A673 (cell line): Measurements from ENCODE around the gene THADA. TPM values are rescaled to one million over a fixed set of nuclear protein-coding genes. Genes with fewer than 3 reads are reported as not detected.

Experiments
- BruUV-seq: library from RNA; stranded (reverse); fragments of 400-500 nt; replicated peaks from 2 replicates; lab custom pipeline; 2021; lab: Mats Ljungman, UMichigan
- CTCF ChIA-PET: fragments of 300-600 bp; sonication (Branson Sonifier 250); formaldehyde crosslinking; loops from one replicate; lab custom pipeline; 2022; ENCODE audit warnings: antibody characterized with exemption; lab: Charles Lee
- POLR2A ChIA-PET: fragments of 300-600 bp; sonication (Branson Sonifier 250); formaldehyde crosslinking; loops from one replicate; lab custom pipeline; 2022; ENCODE audit warnings: antibody characterized with exemption; ENCODE audit not compliant: low non-redundant PET; lab: Charles Lee
- DNase-seq: peaks from one replicate; pipeline ENCODE4 v3.0.0-alpha.2; 2015; ENCODE audit warnings: low spot score
- H3K27ac ChIP-seq: fragments of 200-600 bp; sonication (generic); 2 replicates; pipeline ENCODE4 v1.5.1; 2016; ENCODE audit warnings: mixed run types, low read depth, mild to moderate bottlenecking, mixed read lengths, antibody characterized with exemption, low read length; ENCODE audit not compliant: poor library complexity, severe bottlenecking
- H3K27me3 ChIP-seq: fragments of 200-600 bp; sonication (generic); replicated peaks from 2 replicates; pipeline ENCODE4 v1.6.1; 2017; ENCODE audit warnings: mixed run types, low read depth, mild to moderate bottlenecking, mixed read lengths, antibody characterized with exemption, low read length; ENCODE audit not compliant: insufficient read depth, poor library complexity
- H3K36me3 ChIP-seq: fragments of 200-600 bp; sonication (generic); 2 replicates; pipeline ENCODE4 v1.6.1; 2016; ENCODE audit warnings: mixed run types, mild to moderate bottlenecking, mixed read lengths, antibody characterized with exemption, low read length; ENCODE audit not compliant: insufficient read depth, poor library complexity, severe bottlenecking
- H3K4me1 ChIP-seq: fragments of 200-600 bp; sonication (generic); 2 replicates; pipeline ENCODE4 v1.6.1; 2017; ENCODE audit warnings: mixed run types, mild to moderate bottlenecking, mixed read lengths, antibody characterized with exemption, low read length; ENCODE audit not compliant: insufficient read depth, poor library complexity, severe bottlenecking
- H3K4me3 ChIP-seq: fragments of 200-600 bp; sonication (generic); 2 replicates; pipeline ENCODE4 v1.5.1; 2016; ENCODE audit warnings: low read depth, mixed run types, mild to moderate bottlenecking, mixed read lengths, low read length; ENCODE audit not compliant: poor library complexity, severe bottlenecking
- H3K9me3 ChIP-seq: fragments of 200-600 bp; sonication (generic); 2 replicates; pipeline ENCODE4 v1.6.1; 2016; ENCODE audit warnings: mixed run types, low read depth, mild to moderate bottlenecking, mixed read lengths, antibody characterized with exemption, low read length; ENCODE audit not compliant: poor library complexity, severe bottlenecking
- EZH2 ChIP-seq: fragments of 200-600 bp; sonication (generic); IDR thresholded peaks from 2 replicates; pipeline ENCODE4 v1.6.1; 2017; ENCODE audit warnings: borderline replicate concordance, low read depth, mild to moderate bottlenecking, mixed read lengths, antibody characterized with exemption, low read length; ENCODE audit not compliant: poor library complexity, severe bottlenecking
- intact Hi-C: fragments of 100-400 bp; cut with micrococcal nuclease; formaldehyde crosslinking; loops from one replicate; pipeline ENCODE4 v1.10.0; 2022; ENCODE audit not compliant: unreplicated experiment
- total RNA-seq: library from RNA; stranded (reverse); gene quantifications from 2 replicates; pipeline ENCODE4 v1.2.3, GENCODE V29; 2021
- TF ChIP-seq, protein P1 (sequence below): fragments of 300-800, 200-600 bp; sonication (generic); conservative IDR thresholded peaks from 2 replicates; pipeline ENCODE4 v1.5.1; 2017; ENCODE audit warnings: low read depth, mild to moderate bottlenecking, antibody characterized with exemption, low read length, moderate library complexity, mixed read lengths

Gene THADA
- total RNA-seq, 1 experiment from 2014 or later = 39.7 TPM

DNA sequence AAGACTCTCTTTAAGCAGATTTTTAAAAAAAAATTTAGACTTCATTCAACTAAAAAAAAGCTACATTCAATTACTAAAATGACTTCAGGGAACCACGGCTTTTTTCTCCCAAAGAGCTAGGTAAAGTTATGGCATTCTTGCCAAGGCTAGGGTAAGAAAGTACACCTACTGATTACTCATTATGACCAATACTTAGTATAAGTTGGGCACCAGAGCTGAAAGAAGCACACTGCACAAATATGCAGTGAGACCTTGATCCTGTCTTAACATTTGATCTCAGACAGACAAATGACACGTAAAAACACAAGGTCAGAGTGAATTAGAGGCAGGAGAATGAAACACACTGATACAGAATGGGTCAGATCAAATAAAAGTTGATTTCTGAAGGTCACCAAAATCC is 88.7 kb downstream of the THADA start:
- Histone ChIP-seq H3K4me1 (no peaks in the 10 kb centered on the region), H3K36me3 (no peaks in the 10 kb centered on the region), H3K9me3 (no peaks in the 10 kb centered on the region), H3K27ac (no peak overlapping the region), H3K4me3 (no peak overlapping the region), H3K27me3 (no peaks in the 10 kb centered on the region)
- TF ChIP-seq, protein P1, sequence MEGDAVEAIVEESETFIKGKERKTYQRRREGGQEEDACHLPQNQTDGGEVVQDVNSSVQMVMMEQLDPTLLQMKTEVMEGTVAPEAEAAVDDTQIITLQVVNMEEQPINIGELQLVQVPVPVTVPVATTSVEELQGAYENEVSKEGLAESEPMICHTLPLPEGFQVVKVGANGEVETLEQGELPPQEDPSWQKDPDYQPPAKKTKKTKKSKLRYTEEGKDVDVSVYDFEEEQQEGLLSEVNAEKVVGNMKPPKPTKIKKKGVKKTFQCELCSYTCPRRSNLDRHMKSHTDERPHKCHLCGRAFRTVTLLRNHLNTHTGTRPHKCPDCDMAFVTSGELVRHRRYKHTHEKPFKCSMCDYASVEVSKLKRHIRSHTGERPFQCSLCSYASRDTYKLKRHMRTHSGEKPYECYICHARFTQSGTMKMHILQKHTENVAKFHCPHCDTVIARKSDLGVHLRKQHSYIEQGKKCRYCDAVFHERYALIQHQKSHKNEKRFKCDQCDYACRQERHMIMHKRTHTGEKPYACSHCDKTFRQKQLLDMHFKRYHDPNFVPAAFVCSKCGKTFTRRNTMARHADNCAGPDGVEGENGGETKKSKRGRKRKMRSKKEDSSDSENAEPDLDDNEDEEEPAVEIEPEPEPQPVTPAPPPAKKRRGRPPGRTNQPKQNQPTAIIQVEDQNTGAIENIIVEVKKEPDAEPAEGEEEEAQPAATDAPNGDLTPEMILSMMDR = no peak
- TF ChIP-seq EZH2 = no peak
- intact Hi-C loops = no loop called here
- no peak for DNase-seq
- ChIA-PET POLR2A (no interaction called here), CTCF (no interaction called here)
- no TSS peak for BruUV-seq

DNA sequence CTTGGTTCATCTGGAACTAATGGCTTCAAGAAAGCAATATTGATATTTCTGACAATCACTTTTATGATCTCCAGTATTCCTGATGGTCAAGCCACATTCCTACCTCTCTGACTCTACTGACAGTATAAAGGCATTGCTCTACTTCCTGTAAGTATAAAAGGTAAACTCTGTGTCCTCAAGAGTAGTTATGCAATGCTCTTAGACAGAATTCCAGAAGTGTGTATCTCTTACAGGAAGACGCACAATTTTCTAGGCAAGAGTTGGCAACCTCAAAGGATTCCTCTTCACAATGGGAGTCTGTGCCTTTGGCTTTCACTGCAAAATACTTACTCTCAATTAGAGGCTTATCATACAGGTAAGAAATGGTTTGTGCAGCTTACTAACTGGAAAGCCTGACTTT is 100.1 kb downstream of the THADA start:
- H3K27ac ChIP-seq = no peak overlapping the region
- no peaks in the 10 kb centered on the region for H3K9me3 ChIP-seq
- no peaks in the 10 kb centered on the region for H3K27me3 ChIP-seq
- TF ChIP-seq, protein P1 = no peak
- TF ChIP-seq EZH2 = no peak
- no peak overlapping the region for H3K4me3 ChIP-seq
- no peaks in the 10 kb centered on the region for H3K4me1 ChIP-seq
- CTCF ChIA-PET = no interaction called here
- DNase-seq = no peak
- intact Hi-C loops = no loop called here
- POLR2A ChIA-PET = no interaction called here
- H3K36me3 ChIP-seq = no peaks in the 10 kb centered on the region
- BruUV-seq = no TSS peak

DNA sequence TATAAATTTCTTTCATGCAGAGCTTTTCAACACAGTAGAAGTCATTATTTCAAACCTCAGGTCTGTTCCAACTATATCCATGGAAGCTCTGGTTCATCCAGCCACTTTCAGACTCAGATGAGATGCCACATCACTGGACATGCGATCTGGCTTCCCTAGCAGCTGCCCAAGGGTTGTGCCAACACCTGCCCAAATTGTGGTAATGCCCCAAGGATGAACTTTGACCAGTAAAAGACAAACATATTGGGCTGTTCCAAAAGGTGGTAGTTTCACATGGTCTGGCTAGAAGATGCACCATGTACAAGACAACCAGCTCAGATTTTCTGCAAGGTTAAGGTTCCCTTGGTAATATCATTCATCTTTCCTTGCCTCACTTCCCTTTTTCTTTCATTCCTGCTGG is 101.9 kb downstream of the THADA start:
- CTCF ChIA-PET = no interaction called here
- no peaks in the 10 kb centered on the region for H3K27me3 ChIP-seq
- H3K4me1 ChIP-seq = no peaks in the 10 kb centered on the region
- no peak overlapping the region for H3K27ac ChIP-seq
- no peaks in the 10 kb centered on the region for H3K9me3 ChIP-seq
- DNase-seq = no peak
- no peak overlapping the region for H3K4me3 ChIP-seq
- intact Hi-C loops = no loop called here
- POLR2A ChIA-PET = no interaction called here
- no peak for TF ChIP-seq EZH2
- TF ChIP-seq, protein P1 = no peak
- BruUV-seq = no TSS peak
- H3K36me3 ChIP-seq = no peaks in the 10 kb centered on the region
